Measurements from ENCODE around the gene MSANTD2. TPM values are rescaled to one million over a fixed set of nuclear protein-coding genes. Genes with fewer than 3 reads are reported as not detected.

MSANTD2 gene
- total and polyA plus RNA-seq, 2 of the 4 experiments (the other 2 are of a cell fraction): 5.0 to 6.0 TPM

DNA sequence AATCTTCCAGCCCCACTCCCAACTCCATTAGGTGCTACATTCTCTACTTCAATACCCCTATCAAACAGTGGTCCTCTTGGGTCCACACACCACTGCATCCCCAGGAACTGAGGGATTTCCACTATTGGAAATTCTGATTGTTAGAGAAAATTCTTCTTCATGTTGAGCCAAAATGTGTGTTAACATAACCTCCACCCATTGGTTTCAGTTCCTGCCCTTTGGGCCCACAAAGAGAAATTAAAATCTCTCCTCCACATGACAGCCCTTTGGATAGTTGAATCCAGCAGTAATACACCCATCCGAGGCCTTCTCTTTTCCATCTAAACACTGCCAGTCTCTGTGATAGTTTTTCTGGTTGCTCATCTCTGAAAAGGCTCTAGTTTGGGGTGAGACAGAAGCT is 50.3 kb downstream of the MSANTD2 start:
- dilution Hi-C loops (cut with HindIII; ENCODE audit: low sequenced_read_pairs, unreplicated experiment): no loop called here
- peaks cover 25% of the 10 kb centered on the region for H3K9me1 ChIP-seq (ENCODE audit: insufficient read depth, low read length)
- H3K14ac ChIP-seq (replicated peaks; ENCODE audit: low read depth, low read length): no peak overlapping the region
- H4K20me1 ChIP-seq (ENCODE audit: insufficient read depth, low read length): no peaks in the 10 kb centered on the region
- intact Hi-C loops (cut with micrococcal nuclease): loop anchor here (10.0 kb wide), 1 partner anchor 75 kb away; the partner anchor contains the start of genes SIAE and SPA17
- H3K9me3 ChIP-seq (ENCODE audit: control insufficient read depth, insufficient read depth, low read length): no peaks in the 10 kb centered on the region
- CTCF ChIA-PET: interaction anchor here (1.2 kb wide), 1 partner anchor 8 kb away, joined by 3 read pairs; no protein-coding TSS in a partner anchor
- DNase-seq (no peak), ATAC-seq (ENCODE audit: low read depth) (no peak)
- H3K27me3 ChIP-seq (ENCODE audit: control insufficient read depth, insufficient read depth, low read length): no peaks in the 10 kb centered on the region; the same call in 1 of the 2 replicates
- no peak overlapping the region for H2BK120ac ChIP-seq (ENCODE audit: low read depth, low read length)
- no peaks in the 10 kb centered on the region for H3K36me3 ChIP-seq (ENCODE audit: control insufficient read depth, insufficient read depth, low read length)
- H3K4me1 ChIP-seq (ENCODE audit: control insufficient read depth, insufficient read depth, low read length): peaks cover 14% of the 10 kb centered on the region
- H3K18ac ChIP-seq (ENCODE audit: low read depth, low read length): no peak overlapping the region
- no peak overlapping the region for H4K91ac ChIP-seq (ENCODE audit: insufficient read depth, low read depth, low read length)
- in situ Hi-C loops (cut with MboI; ENCODE audit: low sequenced_read_pairs): no loop called here
- no peak overlapping the region for H3K9ac ChIP-seq (ENCODE audit: low read depth, low read length)
- no peak overlapping the region; the same call in 2 of the 3 replicates for H2BK15ac ChIP-seq (ENCODE audit: low read depth, low read length)
- H2AK9ac ChIP-seq (replicated peaks; ENCODE audit: low read depth, low read length, poor library complexity): no peak overlapping the region
- no CpG with 5 or more reads among the region's 1 CpG for WGBS, 2 experiments (ENCODE audit: extremely low coverage in 2 of 2, insufficient read length in 1 of 2)
- H3K4me3 ChIP-seq (ENCODE audit: insufficient read depth, low read depth, low read length): no peak overlapping the region
- H4K8ac ChIP-seq (ENCODE audit: low read depth in 2 of 2, low read length in 2 of 2): no peak overlapping the region
- no peak overlapping the region for H2AK5ac ChIP-seq (ENCODE audit: low read depth, low read length)
- H3K56ac ChIP-seq (ENCODE audit: extremely low read depth, insufficient read depth, low read length): no peak overlapping the region
- no peak overlapping the region for H2AFZ ChIP-seq (replicated peaks; ENCODE audit: low read length, poor library complexity)
- H2BK5ac ChIP-seq (ENCODE audit: low read depth, low read length, poor library complexity, severe bottlenecking): no peak overlapping the region
- H2BK20ac ChIP-seq (ENCODE audit: low read depth, low read length): no peak overlapping the region
- no peak overlapping the region for H3K4me2 ChIP-seq (ENCODE audit: low read depth, low read length)
- no peak for TF ChIP-seq RCOR1 (IDR thresholded peaks at IDR 0.05; ENCODE audit: insufficient replicate concordance, low read length)
- no peak overlapping the region for H3K27ac ChIP-seq (ENCODE audit: insufficient read depth, low read length)
- H4K5ac ChIP-seq (ENCODE audit: low read depth, low read length): no peak overlapping the region
- no peak overlapping the region for H3K23ac ChIP-seq (ENCODE audit: low read depth, low read length)
- no peak overlapping the region for H3K4ac ChIP-seq (ENCODE audit: low read depth, low read length)
- POLR2A ChIA-PET (ENCODE audit: unreplicated experiment): no interaction called here
- no TSS peak for BruUV-seq (replicated peaks)
- no peaks in the 10 kb centered on the region; a peak in 1 of 4 replicates for H3K79me1 ChIP-seq (ENCODE audit: low read depth in 1 of 2, low read length in 2 of 2)
